ENCODE results near the gene GUK1. TPM values are rescaled to one million over a fixed set of nuclear protein-coding genes. Genes with fewer than 3 reads are reported as not detected.
A peak's percentile ranks its signal among the peaks of the same experiment; 100 is the strongest.

The GUK1 gene
- total RNA-seq, 2 experiments from 2014 or later, result 154 to 197 TPM

GRCh38 chr1:228144193-228144992, 4.3 kb downstream of the GUK1 start:
- no peak overlapping the region for H3K4me3 ChIP-seq (ENCODE audit: low read depth, low read length, poor library complexity, severe bottlenecking)
- H3K9me2 ChIP-seq (ENCODE audit: insufficient read depth, low read length), result no peaks in the 10 kb centered on the region
- peaks cover 16% of the 10 kb centered on the region; the same call in 1 of the 2 replicates for H4K20me1 ChIP-seq (ENCODE audit: insufficient read depth, low read length)
- DNase-seq (ENCODE audit: low spot score), result no peak
- no peak overlapping the region for H2AFZ ChIP-seq (ENCODE audit: low read length)
- intact Hi-C loops (cut with micrococcal nuclease; ENCODE audit: unreplicated experiment), result no loop called here
- TF ChIP-seq EZH2phosphoT487 (IDR thresholded peaks at IDR 0.05; ENCODE audit: borderline replicate concordance, low read depth, low read length) (no peak), CTCF (conservative IDR thresholded peaks at IDR 0.05; ENCODE audit: low read length) (no peak)
- POLR2A ChIA-PET, result interaction anchor here (0.7 kb wide), 1 partner anchor 21 kb away, joined by 3 read pairs; the partner anchor contains the start of gene IBA57
- no peaks in the 10 kb centered on the region for H3K9me3 ChIP-seq (ENCODE audit: low read length)
- BruUV-seq (replicated peaks), result no TSS peak
- peak overlapping the region; percentile 99 for H3K4me2 ChIP-seq (ENCODE audit: low read length)
- no peak overlapping the region for H3K27ac ChIP-seq (ENCODE audit: low read depth, low read length, poor library complexity, severe bottlenecking)
- peaks cover 47% of the 10 kb centered on the region for H3K79me2 ChIP-seq (ENCODE audit: insufficient read depth, low read depth, low read length)
- peaks cover 49% of the 10 kb centered on the region for H3K4me1 ChIP-seq (ENCODE audit: insufficient read depth, low read length, poor library complexity, severe bottlenecking)
- CTCF ChIA-PET (ENCODE audit: unreplicated experiment), result interaction anchor here (0.6 kb wide), 1 partner anchor 21 kb away, joined by 3 read pairs; no protein-coding TSS in a partner anchor
- peaks cover 47% of the 10 kb centered on the region for H3K36me3 ChIP-seq (ENCODE audit: insufficient read depth, low read length)

GRCh38 chr1:228144993-228145343, 4.9 kb downstream of the GUK1 start:
- TF ChIP-seq EZH2phosphoT487 (IDR thresholded peaks at IDR 0.05; ENCODE audit: borderline replicate concordance, low read depth, low read length), result no peak
- no peak for TF ChIP-seq CTCF (conservative IDR thresholded peaks at IDR 0.05; ENCODE audit: low read length)
- Histone ChIP-seq H3K4me1 (ENCODE audit: insufficient read depth, low read length, poor library complexity, severe bottlenecking) (peaks cover 52% of the 10 kb centered on the region), H3K9me3 (ENCODE audit: low read length) (no peaks in the 10 kb centered on the region), H3K9me2 (ENCODE audit: insufficient read depth, low read length) (no peaks in the 10 kb centered on the region), H4K20me1 (ENCODE audit: insufficient read depth, low read length) (peaks cover 16% of the 10 kb centered on the region; the same call in 1 of the 2 replicates), H3K79me2 (ENCODE audit: insufficient read depth, low read depth, low read length) (peaks cover 47% of the 10 kb centered on the region), H3K4me2 (ENCODE audit: low read length) (no peak overlapping the region), H2AFZ (ENCODE audit: low read length) (no peak overlapping the region), H3K4me3 (ENCODE audit: low read depth, low read length, poor library complexity, severe bottlenecking) (no peak overlapping the region), H3K27ac (ENCODE audit: low read depth, low read length, poor library complexity, severe bottlenecking) (no peak overlapping the region), H3K36me3 (ENCODE audit: insufficient read depth, low read length) (peaks cover 50% of the 10 kb centered on the region)
- ChIA-PET CTCF (ENCODE audit: unreplicated experiment) (interaction anchor here (0.6 kb wide), 1 partner anchor 20 kb away, joined by 3 read pairs; no protein-coding TSS in a partner anchor), POLR2A (no interaction called here)
- no peak for DNase-seq (ENCODE audit: low spot score)
- intact Hi-C loops (cut with micrococcal nuclease; ENCODE audit: unreplicated experiment), result no loop called here
- BruUV-seq (replicated peaks), result no TSS peak
